OCI-LY1 (cell line): ENCODE measurements around the gene AUH.

ENCODE experiments used
- H2AFZ ChIP-seq: fragments of 200-600 bp; sonication (generic), shearing (Covaris generic); 2 replicates; pipeline ENCODE4 v1.6.0; 2014; ENCODE audit warnings: antibody characterized with exemption, mild to moderate bottlenecking, low read length
- H3F3A ChIP-seq: fragments of 200-600 bp; sonication (generic), shearing (Covaris generic); 2 replicates; pipeline ENCODE4 v1.6.0; 2014; ENCODE audit warnings: mild to moderate bottlenecking, antibody characterized with exemption, low read length, moderate library complexity; ENCODE audit not compliant: insufficient read depth
- H3K27ac ChIP-seq: fragments of 200-600 bp; sonication (generic); 2 replicates; pipeline ENCODE4 v1.5.1; 2014; ENCODE audit warnings: low read length, mixed run types, mild to moderate bottlenecking, low read depth; ENCODE audit not compliant: poor library complexity, severe bottlenecking
- H3K27me3 ChIP-seq: fragments of 200-600 bp; sonication (generic); 2 replicates; pipeline ENCODE4 v1.6.0; 2014; ENCODE audit warnings: antibody characterized with exemption, mild to moderate bottlenecking, low read length, moderate library complexity; ENCODE audit not compliant: insufficient read depth
- H3K36me3 ChIP-seq: fragments of 200-600 bp; sonication (generic); 2 replicates; pipeline ENCODE4 v1.6.1; 2014; ENCODE audit warnings: mild to moderate bottlenecking, antibody characterized with exemption, low read length, moderate library complexity, mixed read lengths; ENCODE audit not compliant: insufficient read depth
- H3K4me1 ChIP-seq: fragments of 200-600 bp; sonication (generic); 2 replicates; pipeline ENCODE4 v1.5.1; 2014; ENCODE audit warnings: mild to moderate bottlenecking, low read length, moderate library complexity; ENCODE audit not compliant: insufficient read depth, severe bottlenecking
- H3K4me2 ChIP-seq: fragments of 200-600 bp; sonication (generic), shearing (Covaris generic); 2 replicates; pipeline ENCODE4 v1.6.1; 2014; ENCODE audit warnings: low read length
- H3K4me3 ChIP-seq: fragments of 200-600 bp; sonication (generic); 2 replicates; pipeline ENCODE4 v1.5.1; 2014; ENCODE audit warnings: low read length, low read depth, mild to moderate bottlenecking, mixed read lengths; ENCODE audit not compliant: poor library complexity, severe bottlenecking
- H3K79me2 ChIP-seq: fragments of 200-600 bp; shearing (Covaris generic); 2 replicates; pipeline ENCODE4 v1.6.1; 2016; ENCODE audit warnings: mixed run types, low read length, mixed read lengths; ENCODE audit not compliant: insufficient read depth
- H3K9ac ChIP-seq: fragments of 200-600 bp; sonication (generic), shearing (Covaris generic); 2 replicates; pipeline ENCODE4 v1.6.1; 2014; ENCODE audit warnings: mild to moderate bottlenecking, low read length, mixed read lengths
- H3K9me2 ChIP-seq: fragments of 200-600 bp; sonication (generic), shearing (Covaris generic); 2 replicates; pipeline ENCODE4 v1.6.1; 2014; ENCODE audit warnings: low read depth, mild to moderate bottlenecking, low read length, mixed read lengths
- H3K9me3 ChIP-seq: fragments of 200-600 bp; shearing (Covaris generic); 2 replicates; pipeline ENCODE4 v1.6.1; 2014; ENCODE audit warnings: low read length, mixed read lengths
- H4K20me1 ChIP-seq: fragments of 200-600 bp; sonication (generic), shearing (Covaris generic); 2 replicates; pipeline ENCODE4 v1.6.0; 2016; ENCODE audit warnings: mild to moderate bottlenecking, low read length; ENCODE audit not compliant: insufficient read depth
- CTCF ChIP-seq: fragments of 200-600 bp; sonication (generic), shearing (Covaris generic); IDR thresholded peaks from 2 replicates; pipeline ENCODE4 v1.5.1; 2017; ENCODE audit warnings: mild to moderate bottlenecking, antibody characterized with exemption, low read length, moderate library complexity, mixed read lengths
- EZH2 ChIP-seq: fragments of 200-600 bp; sonication (generic), shearing (Covaris generic); IDR thresholded peaks from 2 replicates; pipeline ENCODE4 v1.8.0; 2017; ENCODE audit warnings: borderline replicate concordance, mixed run types, mild to moderate bottlenecking, antibody characterized with exemption, low read length, moderate library complexity, mixed read lengths

The AUH gene

GRCh38 chr9:91246846-91247245, 114.9 kb downstream of the AUH start:
- H2AFZ ChIP-seq: no peak overlapping the region
- no peaks in the 10 kb centered on the region for H3K9me2 ChIP-seq
- no peaks in the 10 kb centered on the region for H4K20me1 ChIP-seq
- no peaks in the 10 kb centered on the region for H3F3A ChIP-seq
- H3K4me3 ChIP-seq: no peak overlapping the region
- H3K79me2 ChIP-seq: no peaks in the 10 kb centered on the region
- H3K36me3 ChIP-seq: no peaks in the 10 kb centered on the region
- H3K4me1 ChIP-seq: no peaks in the 10 kb centered on the region
- H3K27me3 ChIP-seq: no peaks in the 10 kb centered on the region
- TF ChIP-seq EZH2 (no peak), CTCF (no peak)
- H3K4me2 ChIP-seq: no peak overlapping the region
- H3K27ac ChIP-seq: no peak overlapping the region
- no peak overlapping the region for H3K9ac ChIP-seq
- no peaks in the 10 kb centered on the region for H3K9me3 ChIP-seq

- Histone ChIP-seq H3F3A (no peaks in the 10 kb centered on the region), H3K79me2 (no peaks in the 10 kb centered on the region), H3K9me2 (no peaks in the 10 kb centered on the region), H2AFZ (no peak overlapping the region), H4K20me1 (no peaks in the 10 kb centered on the region), H3K4me2 (no peak overlapping the region), H3K27ac (no peak overlapping the region), H3K36me3 (no peaks in the 10 kb centered on the region), H3K4me1 (no peaks in the 10 kb centered on the region), H3K9me3 (no peaks in the 10 kb centered on the region), H3K27me3 (no peaks in the 10 kb centered on the region), H3K4me3 (no peak overlapping the region), H3K9ac (no peak overlapping the region)
- TF ChIP-seq CTCF (no peak), EZH2 (no peak)
Measured at GRCh38 chr9:91245431-91246313, 116.0 kb downstream of the AUH start.

- Histone ChIP-seq H3K4me1 (no peaks in the 10 kb centered on the region), H4K20me1 (no peaks in the 10 kb centered on the region), H3K79me2 (no peaks in the 10 kb centered on the region), H3F3A (no peaks in the 10 kb centered on the region), H3K9ac (no peak overlapping the region), H2AFZ (no peak overlapping the region), H3K27me3 (no peaks in the 10 kb centered on the region), H3K4me2 (no peak overlapping the region), H3K36me3 (no peaks in the 10 kb centered on the region), H3K27ac (no peak overlapping the region), H3K4me3 (no peak overlapping the region), H3K9me3 (no peaks in the 10 kb centered on the region), H3K9me2 (no peaks in the 10 kb centered on the region)
- no peak for TF ChIP-seq CTCF
- no peak for TF ChIP-seq EZH2
Measured at GRCh38 chr9:91243029-91243428, 118.7 kb downstream of the AUH start.
